ENCODE results near the gene ZC3HAV1L. TPM values are rescaled to one million over a fixed set of nuclear protein-coding genes. Genes with fewer than 3 reads are reported as not detected.
"Not testable (repeated sequence)": the region's sequence is repeated elsewhere in the genome, so short reads cannot be mapped to it uniquely, and the experiment has no call there.

Gene ZC3HAV1L
- total RNA-seq, 4 donors from 2014 or later = 16.8 to 23.3 (median 18.0) TPM

- ATAC-seq (ENCODE audit: low FRiP score) = no peak
- no peak for TF ChIP-seq CTCF (IDR thresholded peaks at IDR 0.05)
- no peak for DNase-seq (ENCODE audit: low spot score)
Observed at GRCh38 chr7:139078399-139078798, 42.6 kb upstream of the ZC3HAV1L start.

- not testable (repeated sequence) for ATAC-seq (ENCODE audit: low FRiP score); DNase-seq (ENCODE audit: low spot score)
Observed at GRCh38 chr7:139077706-139078105, 41.9 kb upstream of the ZC3HAV1L start.

- DNase-seq (ENCODE audit: low spot score) = no peak
- ATAC-seq (ENCODE audit: low FRiP score) = no peak
- TF ChIP-seq CTCF (IDR thresholded peaks at IDR 0.05) = no peak
Observed at GRCh38 chr7:139075871-139076686, 40.2 kb upstream of the ZC3HAV1L start.

GRCh38 chr7:139075031-139075652 is 39.3 kb upstream of the ZC3HAV1L start:
- peak; percentile 33 for DNase-seq (ENCODE audit: low spot score)
- TF ChIP-seq CTCF (IDR thresholded peaks at IDR 0.05) = peak in 1 of 3 donors; percentile 7
- peak; percentile 71 for ATAC-seq (ENCODE audit: low FRiP score)

- TF ChIP-seq CTCF (IDR thresholded peaks at IDR 0.05) = no peak
- DNase-seq (ENCODE audit: low spot score) (no peak), ATAC-seq (ENCODE audit: low FRiP score) (no peak)
Observed at GRCh38 chr7:139072796-139073195, 37.0 kb upstream of the ZC3HAV1L start.

- ATAC-seq (ENCODE audit: low FRiP score) (no peak), DNase-seq (ENCODE audit: low spot score) (no peak)
- TF ChIP-seq CTCF (IDR thresholded peaks at IDR 0.05) = no peak
Observed at GRCh38 chr7:139071680-139072079, 35.8 kb upstream of the ZC3HAV1L start.

GRCh38 chr7:139068544-139069399 is 32.9 kb upstream of the ZC3HAV1L start:
- ATAC-seq (ENCODE audit: low FRiP score) = no peak
- no peak for TF ChIP-seq CTCF (IDR thresholded peaks at IDR 0.05)
- no peak for DNase-seq (ENCODE audit: low spot score)
